ENCODE measurements around the gene BACH2. TPM values are rescaled to one million over a fixed set of nuclear protein-coding genes. Genes with fewer than 3 reads are reported as not detected.

BACH2 gene
- total RNA-seq, 1 donor from 2014 or later, result 6.4 TPM

GRCh38 chr6:90222008-90222407 is 74.6 kb downstream of the BACH2 start:
- Histone ChIP-seq H3K9me3 (no peaks in the 10 kb centered on the region), H3K36me3 (no peaks in the 10 kb centered on the region), H3K4me1 (peaks cover 26% of the 10 kb centered on the region), H3K27ac (no peak overlapping the region), H3K4me3 (no peak overlapping the region), H3K27me3 (no peaks in the 10 kb centered on the region)
- no peak for DNase-seq (ENCODE audit: extremely low spot score in 2 of 2)
- intact Hi-C loops (cut with DNase I), result no loop called here
- TF ChIP-seq POLR2A (IDR thresholded peaks at IDR 0.05) (no peak), POLR2AphosphoS5 (IDR thresholded peaks at IDR 0.05; ENCODE audit: insufficient read depth in 1 of 2, low read depth in 1 of 2) (no peak)

GRCh38 chr6:90221403-90221802 is 75.2 kb downstream of the BACH2 start:
- Histone ChIP-seq H3K36me3 (no peaks in the 10 kb centered on the region), H3K4me1 (peaks cover 29% of the 10 kb centered on the region), H3K27ac (no peak overlapping the region), H3K27me3 (no peaks in the 10 kb centered on the region), H3K4me3 (no peak overlapping the region), H3K9me3 (no peaks in the 10 kb centered on the region)
- no peak for TF ChIP-seq CTCF (IDR thresholded peaks at IDR 0.05)
- TF ChIP-seq POLR2AphosphoS5 (IDR thresholded peaks at IDR 0.05; ENCODE audit: insufficient read depth in 1 of 2, low read depth in 1 of 2), result no peak
- TF ChIP-seq POLR2A (IDR thresholded peaks at IDR 0.05), result no peak
- DNase-seq (ENCODE audit: extremely low spot score in 2 of 2), result no peak
- intact Hi-C loops (cut with DNase I), result no loop called here

- H3K4me1 ChIP-seq, result peaks cover 39% of the 10 kb centered on the region
- no peaks in the 10 kb centered on the region for H3K9me3 ChIP-seq
- no peak for TF ChIP-seq POLR2AphosphoS5 (IDR thresholded peaks at IDR 0.05; ENCODE audit: insufficient read depth in 1 of 2, low read depth in 1 of 2)
- no peak for TF ChIP-seq CTCF (IDR thresholded peaks at IDR 0.05)
- TF ChIP-seq POLR2A (IDR thresholded peaks at IDR 0.05), result no peak
- peak overlapping the region; percentile 85 for H3K27ac ChIP-seq
- intact Hi-C loops (cut with DNase I), result no loop called here
- no peak for DNase-seq (ENCODE audit: extremely low spot score in 2 of 2)
- no peaks in the 10 kb centered on the region for H3K27me3 ChIP-seq
- no peaks in the 10 kb centered on the region for H3K36me3 ChIP-seq
- no peak overlapping the region for H3K4me3 ChIP-seq
Observed at GRCh38 chr6:90220273-90220672, 76.4 kb downstream of the BACH2 start.

- H3K27ac ChIP-seq, result peak overlapping the region; percentile 85
- no peaks in the 10 kb centered on the region for H3K9me3 ChIP-seq
- peak overlapping the region; percentile 14 to 24 for H3K4me3 ChIP-seq
- peaks cover 39% of the 10 kb centered on the region for H3K4me1 ChIP-seq
- H3K36me3 ChIP-seq, result no peaks in the 10 kb centered on the region
- no peaks in the 10 kb centered on the region for H3K27me3 ChIP-seq
- intact Hi-C loops (cut with DNase I), result loop anchor here (5.0 kb wide), 2 partner anchors 122 to 397 kb away; no protein-coding TSS in a partner anchor
- no peak for DNase-seq (ENCODE audit: extremely low spot score in 2 of 2)
- TF ChIP-seq POLR2A (IDR thresholded peaks at IDR 0.05), result no peak
Observed at GRCh38 chr6:90219209-90219985, 77.2 kb downstream of the BACH2 start.

- no peaks in the 10 kb centered on the region for H3K9me3 ChIP-seq
- intact Hi-C loops (cut with DNase I), result loop anchor here (5.0 kb wide), 2 partner anchors 122 to 397 kb away; no protein-coding TSS in a partner anchor
- peak overlapping the region; percentile 85 for H3K27ac ChIP-seq
- no peaks in the 10 kb centered on the region for H3K36me3 ChIP-seq
- peaks cover 39% of the 10 kb centered on the region for H3K4me1 ChIP-seq
- DNase-seq (ENCODE audit: extremely low spot score in 2 of 2), result no peak
- peak overlapping the region; percentile 14 to 24 for H3K4me3 ChIP-seq
- H3K27me3 ChIP-seq, result no peaks in the 10 kb centered on the region
- no peak for TF ChIP-seq CTCF (IDR thresholded peaks at IDR 0.05)
- no peak for TF ChIP-seq POLR2A (IDR thresholded peaks at IDR 0.05)
- TF ChIP-seq POLR2AphosphoS5 (IDR thresholded peaks at IDR 0.05; ENCODE audit: insufficient read depth in 1 of 2, low read depth in 1 of 2), result no peak
Observed at GRCh38 chr6:90218959-90219208, 77.8 kb downstream of the BACH2 start.

GRCh38 chr6:90217506-90218127 is 79.0 kb downstream of the BACH2 start:
- no peak for TF ChIP-seq POLR2A (IDR thresholded peaks at IDR 0.05)
- no peak for TF ChIP-seq POLR2AphosphoS5 (IDR thresholded peaks at IDR 0.05; ENCODE audit: insufficient read depth in 1 of 2, low read depth in 1 of 2)
- no peak for TF ChIP-seq CTCF (IDR thresholded peaks at IDR 0.05)
- no peak for DNase-seq (ENCODE audit: extremely low spot score in 2 of 2)
- no peaks in the 10 kb centered on the region for H3K36me3 ChIP-seq
- no peaks in the 10 kb centered on the region for H3K27me3 ChIP-seq
- intact Hi-C loops (cut with DNase I), result loop anchor here (5.0 kb wide), 2 partner anchors 120 to 395 kb away; no protein-coding TSS in a partner anchor
- no peaks in the 10 kb centered on the region for H3K9me3 ChIP-seq
- H3K4me3 ChIP-seq, result peak overlapping the region in 1 of 2 donors; percentile 24
- H3K27ac ChIP-seq, result peak overlapping the region; percentile 85
- H3K4me1 ChIP-seq, result peaks cover 39% of the 10 kb centered on the region
